CD4-positive, alpha-beta T cell (primary cell): ENCODE data around the gene BCL2. TPM values are rescaled to one million over a fixed set of nuclear protein-coding genes. Genes with fewer than 3 reads are reported as not detected.
A peak's percentile ranks its signal among the peaks of the same experiment; 100 is the strongest.

Source experiments
- ATAC-seq: fragments of 200-7000 bp; cut with Tn5 transposase; one replicate; pipeline ENCODE4 v1.10.0; 2022; ENCODE audit warnings: mild to moderate bottlenecking; ENCODE audit not compliant: poor library complexity
- CTCF ChIA-PET: fragments of 350-600 bp; sonication (Branson Sonifier 250); formaldehyde crosslinking; loops from one replicate; lab custom pipeline; 2021; ENCODE audit warnings: antibody characterized with exemption, inconsistent platforms; lab: Charles Lee
- POLR2A ChIA-PET: fragments of 350-600 bp; sonication (Branson Sonifier 250); formaldehyde crosslinking; loops from one replicate; lab custom pipeline; 2021; ENCODE audit warnings: antibody characterized with exemption, inconsistent platforms; lab: Charles Lee
- DNase-seq, 14 experiments: peaks; one replicate each; pipeline ENCODE4 v3.0.0-alpha.2; 2013 to 2020; ENCODE audit warnings: mixed read lengths in 2 of 14
- H3K27ac ChIP-seq, 2 donors: one replicate each; pipeline versions ENCODE4 v1.5.1 to v1.7.0; 2013; ENCODE audit warnings: low read length in 2 of 2, low read depth in 1 of 2, mild to moderate bottlenecking in 1 of 2
- H3K27me3 ChIP-seq, 2 experiments: 1 replicate in 1 of 2; 2 replicates in 1 of 2; pipeline versions ENCODE4 v1.6.1 to v1.7.0; 2013; ENCODE audit warnings: low read length in 2 of 2, control low read depth in 1 of 2, mild to moderate bottlenecking in 1 of 2, moderate library complexity in 1 of 2; ENCODE audit not compliant: insufficient read depth in 2 of 2, control insufficient read depth in 1 of 2
- H3K36me3 ChIP-seq: one replicate; pipeline ENCODE4 v1.6.1; 2013; ENCODE audit warnings: low read length, control low read depth; ENCODE audit not compliant: insufficient read depth
- H3K4me1 ChIP-seq: one replicate; pipeline ENCODE4 v1.6.1; 2013; ENCODE audit warnings: low read length, control low read depth; ENCODE audit not compliant: insufficient read depth
- H3K4me3 ChIP-seq: one replicate; pipeline ENCODE4 v1.5.1; 2013; ENCODE audit warnings: mild to moderate bottlenecking, low read length, moderate library complexity
- H3K9me3 ChIP-seq, 2 experiments: 1 replicate in 1 of 2; 2 replicates in 1 of 2; pipeline versions ENCODE4 v1.6.1 to v1.7.0; 2013; ENCODE audit warnings: low read length in 2 of 2, mild to moderate bottlenecking in 2 of 2, control low read depth in 1 of 2, moderate library complexity in 1 of 2; ENCODE audit not compliant: control insufficient read depth in 1 of 2, insufficient read depth in 1 of 2
- H3K27ac Mint-ChIP-seq: one replicate; pipeline ENCODE4 v1.8.0; 2020; ENCODE audit warnings: mixed read lengths
- H3K27me3 Mint-ChIP-seq: one replicate; pipeline ENCODE4 v1.8.0; 2021; ENCODE audit warnings: mixed read lengths
- H3K36me3 Mint-ChIP-seq: one replicate; pipeline ENCODE4 v1.8.0; 2021; ENCODE audit warnings: low read depth, mixed read lengths
- H3K4me1 Mint-ChIP-seq: one replicate; pipeline ENCODE4 v1.8.0; 2021; ENCODE audit warnings: low read depth, mixed read lengths
- H3K4me3 Mint-ChIP-seq: one replicate; pipeline ENCODE4 v1.8.0; 2020; ENCODE audit warnings: mild to moderate bottlenecking, mixed read lengths
- H3K9me3 Mint-ChIP-seq: one replicate; pipeline ENCODE4 v1.8.0; 2020; ENCODE audit warnings: mixed read lengths
- CTCF ChIP-seq: fragments of 200-600 bp; IDR thresholded peaks from one replicate; pipeline ENCODE4 v1.8.0; 2022; ENCODE audit warnings: antibody characterized with exemption, mild to moderate bottlenecking
- intact Hi-C, 2 experiments: fragments of 100-400 bp; cut with DNase I in 1 of 2; cut with micrococcal nuclease in 1 of 2; formaldehyde crosslinking; loops; one replicate each; pipeline versions ENCODE4 v1.15.1 to v1.9.0; 2023 to 2025; cut with DNase I, micrococcal nuclease
- total RNA-seq, 174 experiments: library from RNA in 2 of 174; stranded (reverse) in 2 of 174; gene quantifications; one replicate each; pipeline ENCODE4 v1.2.3 and lab custom pipeline; 2021 to 2026

Gene BCL2
- total RNA-seq, 2 experiments from 2014 or later: 40.1 to 40.3 TPM

- peaks cover 43% of the 10 kb centered on the region for H3K4me1 ChIP-seq
- H3K27me3 Mint-ChIP-seq: no peaks in the 10 kb centered on the region
- H3K27me3 ChIP-seq: no peaks in the 10 kb centered on the region
- ATAC-seq: no peak
- peaks cover 15% of the 10 kb centered on the region for H3K36me3 ChIP-seq
- no peak overlapping the region for H3K27ac ChIP-seq
- H3K4me1 Mint-ChIP-seq: peaks cover 77% of the 10 kb centered on the region
- no peaks in the 10 kb centered on the region for H3K9me3 Mint-ChIP-seq
- peak overlapping the region; percentile 26 for H3K27ac Mint-ChIP-seq
- no peak for DNase-seq
- H3K9me3 ChIP-seq: no peaks in the 10 kb centered on the region
- H3K36me3 Mint-ChIP-seq: no peaks in the 10 kb centered on the region
- POLR2A ChIA-PET: no interaction called here
- no peak overlapping the region for H3K4me3 Mint-ChIP-seq
- H3K4me3 ChIP-seq: no peak overlapping the region
- TF ChIP-seq CTCF: no peak
- intact Hi-C loops: no loop called here
- CTCF ChIA-PET: interaction anchor here (1.4 to 2.6 kb wide), 2 partner anchors 12 to 139 kb away, joined by 3 to 10 read pairs; no protein-coding TSS in a partner anchor
Observed at GRCh38 chr18:63183952-63184770, 135.4 kb downstream of the BCL2 start.

GRCh38 chr18:63183378-63183777 is 136.2 kb downstream of the BCL2 start:
- intact Hi-C loops: no loop called here

GRCh38 chr18:63182861-63183260 is 136.7 kb downstream of the BCL2 start:
- intact Hi-C loops: no loop called here
- POLR2A ChIA-PET: no interaction called here

More at GRCh38 chr18:63183378-63183777, 136.2 kb downstream of the BCL2 start:
- ChIA-PET CTCF (no interaction called here), POLR2A (no interaction called here)
- no peak overlapping the region for H3K4me3 Mint-ChIP-seq
- H3K27ac Mint-ChIP-seq: peak overlapping the region; percentile 26
- no peak overlapping the region for H3K27ac ChIP-seq
- H3K9me3 ChIP-seq: no peaks in the 10 kb centered on the region
- peaks cover 45% of the 10 kb centered on the region for H3K4me1 ChIP-seq
- H3K4me1 Mint-ChIP-seq: peaks cover 72% of the 10 kb centered on the region
- no peak for TF ChIP-seq CTCF
- peaks cover 15% of the 10 kb centered on the region for H3K36me3 ChIP-seq
- H3K27me3 Mint-ChIP-seq: no peaks in the 10 kb centered on the region
- H3K27me3 ChIP-seq: no peaks in the 10 kb centered on the region
- ATAC-seq: no peak
- H3K36me3 Mint-ChIP-seq: no peaks in the 10 kb centered on the region
- no peaks in the 10 kb centered on the region for H3K9me3 Mint-ChIP-seq
- no peak overlapping the region for H3K4me3 ChIP-seq
- no peak for DNase-seq

More at GRCh38 chr18:63182861-63183260, 136.7 kb downstream of the BCL2 start:
- Mint-ChIP-seq H3K4me3 (no peak overlapping the region), H3K27ac (peak overlapping the region; percentile 26), H3K4me1 (peaks cover 66% of the 10 kb centered on the region), H3K27me3 (no peaks in the 10 kb centered on the region), H3K36me3 (no peaks in the 10 kb centered on the region), H3K9me3 (no peaks in the 10 kb centered on the region)
- Histone ChIP-seq H3K4me1 (peaks cover 45% of the 10 kb centered on the region), H3K27ac (no peak overlapping the region), H3K27me3 (no peaks in the 10 kb centered on the region), H3K36me3 (peaks cover 15% of the 10 kb centered on the region), H3K4me3 (no peak overlapping the region), H3K9me3 (no peaks in the 10 kb centered on the region)
- TF ChIP-seq CTCF: no peak
- DNase-seq: no peak
- CTCF ChIA-PET: no interaction called here
- ATAC-seq: no peak
